DMS114 treated with DMSO at 0.1 percent for 48 hours (cell line): ENCODE data around the gene CTPS2.

Source experiments
- DNase-seq: peaks from one replicate; lab custom pipeline; 2025; ENCODE audit not compliant: unreplicated experiment; lab: John Stamatoyannopoulos, UW

The CTPS2 gene

DNA sequence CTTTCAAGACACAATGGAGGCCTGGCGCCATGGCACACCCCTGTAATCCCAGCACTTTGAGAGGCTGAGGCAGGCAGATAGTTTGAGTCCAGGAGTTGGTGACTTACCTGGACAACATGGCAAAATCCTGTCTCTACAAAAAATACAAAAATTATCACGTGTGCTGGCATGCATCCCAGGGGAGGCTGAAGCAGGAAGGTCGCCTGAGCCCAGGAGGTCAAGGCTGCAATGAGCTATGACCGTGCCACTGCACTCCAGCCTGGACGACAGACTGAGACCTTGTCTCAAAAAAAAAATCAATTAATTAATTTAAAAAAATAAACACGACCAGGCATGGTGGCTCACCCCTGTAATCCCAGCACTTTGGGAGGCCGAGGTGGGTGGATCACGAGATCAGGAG, 2.0 kb upstream of the CTPS2 start:
- no peak for DNase-seq

DNA sequence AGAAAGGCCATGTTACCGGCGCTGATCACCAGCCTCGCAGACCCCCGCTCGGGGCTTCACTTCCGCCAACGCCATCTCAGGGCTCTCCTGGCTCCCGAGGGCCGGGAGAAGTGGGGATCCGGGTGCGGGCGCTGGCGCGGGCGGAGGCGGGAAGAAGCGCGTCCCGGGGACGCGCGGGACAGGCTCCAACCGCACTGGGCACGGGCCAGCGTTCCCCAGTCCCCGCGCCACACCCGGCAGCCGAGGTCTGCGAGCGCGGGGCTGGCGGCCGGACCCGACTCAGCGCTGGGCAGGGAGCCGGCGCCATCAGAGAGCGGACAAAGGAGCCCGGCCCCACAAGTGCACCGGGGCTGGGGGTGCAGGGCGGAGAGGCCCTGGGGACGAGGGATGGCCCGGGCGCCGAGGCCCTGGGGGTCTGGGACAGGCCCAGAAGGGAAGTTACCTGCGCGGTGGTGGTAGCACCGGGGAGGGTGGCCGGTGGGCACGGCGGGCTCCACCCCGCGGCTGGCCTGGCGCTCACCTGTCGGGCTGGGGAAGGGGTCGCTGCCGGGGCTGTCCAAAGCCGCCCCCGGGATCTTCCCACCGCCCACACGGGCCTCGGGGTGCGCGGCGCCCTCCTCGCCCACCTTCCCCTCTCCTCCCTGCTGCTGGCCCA, 449 bp downstream of the CTPS2 start:
- DNase-seq: no peak

DNA sequence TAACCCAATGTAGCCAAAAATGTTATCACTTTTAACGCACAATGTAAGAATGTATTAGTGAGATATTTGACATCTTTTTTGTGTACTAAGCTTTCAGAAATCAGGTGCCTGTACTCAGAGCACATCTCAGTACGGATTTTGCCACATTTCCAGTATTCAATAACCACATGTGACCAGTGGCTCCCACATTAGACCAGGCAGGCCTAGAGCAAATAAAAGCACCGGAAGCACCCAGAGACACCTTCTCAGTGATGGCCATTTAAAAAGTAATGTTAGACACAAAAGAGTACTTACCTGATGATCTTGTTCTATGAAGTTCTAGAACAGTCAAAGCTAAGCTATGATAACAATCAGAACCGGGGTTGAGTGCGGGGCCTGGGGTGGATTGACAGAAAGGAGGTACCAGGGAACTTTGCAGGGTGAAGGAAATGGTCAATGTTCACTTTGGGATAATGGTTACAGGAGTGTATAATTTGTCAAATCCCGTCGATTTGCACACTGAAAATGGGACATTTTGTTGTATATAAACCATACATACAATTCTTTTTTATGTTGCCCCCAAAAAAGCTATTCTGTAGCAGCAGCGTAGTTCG, 1.2 kb downstream of the CTPS2 start:
- no peak for DNase-seq

DNA sequence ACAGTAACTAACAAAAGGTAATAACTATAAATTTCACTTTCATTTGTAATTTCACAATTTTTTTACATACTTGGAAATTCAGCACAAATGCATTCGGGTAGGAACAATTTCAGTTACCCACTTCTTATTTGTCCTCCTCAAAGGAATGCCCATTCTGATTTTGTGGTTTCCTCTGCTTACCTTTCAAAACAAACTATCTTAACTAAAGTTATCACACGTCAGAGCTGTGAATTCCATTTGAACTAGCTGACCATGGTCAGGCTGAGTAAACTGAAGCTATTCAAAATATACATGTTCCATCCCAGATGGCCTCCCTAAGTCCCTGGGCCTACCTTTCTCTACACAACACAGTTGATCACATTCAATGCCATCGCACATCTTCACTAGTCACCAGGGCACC, 4.5 kb downstream of the CTPS2 start:
- DNase-seq: no peak

DNA sequence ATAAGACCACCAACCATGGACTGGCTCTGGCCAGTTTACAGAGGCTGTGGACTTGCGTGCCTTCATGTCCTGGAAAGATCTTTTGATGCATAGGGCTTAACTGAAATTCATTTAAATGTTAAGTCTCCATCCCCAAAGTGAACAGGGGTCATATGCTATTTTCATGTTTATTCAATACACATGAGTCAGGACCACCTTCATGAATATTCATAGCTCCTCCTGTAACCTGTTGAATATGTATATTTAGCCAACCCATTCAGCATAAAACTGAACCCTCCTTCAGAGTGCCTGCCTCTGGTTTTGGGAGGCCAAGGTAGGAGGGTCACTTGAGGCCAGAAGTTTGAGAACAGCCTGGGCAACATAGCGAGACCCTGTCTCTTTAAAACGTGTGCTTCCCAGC, 7.1 kb downstream of the CTPS2 start:
- no peak for DNase-seq

DNA sequence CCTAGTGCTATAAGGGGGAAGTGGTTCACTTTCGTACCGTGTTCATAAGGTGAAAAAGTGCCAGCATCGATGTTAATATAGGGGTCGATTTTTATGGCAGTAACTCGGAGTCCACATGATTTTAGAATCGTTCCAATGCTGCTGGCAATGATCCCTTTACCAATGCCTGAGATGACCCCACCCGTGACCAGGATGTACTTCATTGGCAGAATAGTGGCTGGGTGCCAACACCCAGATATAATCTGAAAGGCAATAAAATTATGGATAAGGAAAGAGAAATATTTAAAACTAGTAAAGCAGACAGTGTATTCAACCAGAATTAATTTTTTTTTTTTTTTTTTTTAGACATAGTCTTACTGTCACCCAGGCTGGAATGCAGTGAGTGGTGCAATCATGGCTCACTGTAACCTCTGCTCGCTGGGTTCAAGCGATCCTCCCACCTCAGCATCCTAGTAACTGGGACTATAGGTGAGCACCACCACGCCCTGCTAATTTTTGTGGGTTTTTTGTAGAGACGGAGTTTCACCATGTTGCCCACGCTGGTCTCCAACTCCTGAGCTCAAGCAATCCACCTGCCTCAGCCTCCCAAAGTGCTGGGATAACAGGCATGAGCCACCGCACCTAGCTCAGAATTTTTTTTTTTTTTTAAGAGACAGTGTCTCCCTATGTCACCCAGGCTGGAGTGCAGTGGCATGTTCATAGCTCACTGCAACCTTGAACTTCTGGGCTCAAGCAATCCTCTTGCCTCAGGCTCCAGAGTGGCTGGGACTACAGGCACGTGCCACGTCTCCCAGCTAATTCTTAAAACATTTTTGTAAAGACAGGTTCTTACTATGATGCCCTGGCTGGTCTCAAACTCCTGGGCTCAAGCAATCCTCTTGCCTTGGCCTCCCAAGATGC, 9.5 kb downstream of the CTPS2 start:
- no peak for DNase-seq

DNA sequence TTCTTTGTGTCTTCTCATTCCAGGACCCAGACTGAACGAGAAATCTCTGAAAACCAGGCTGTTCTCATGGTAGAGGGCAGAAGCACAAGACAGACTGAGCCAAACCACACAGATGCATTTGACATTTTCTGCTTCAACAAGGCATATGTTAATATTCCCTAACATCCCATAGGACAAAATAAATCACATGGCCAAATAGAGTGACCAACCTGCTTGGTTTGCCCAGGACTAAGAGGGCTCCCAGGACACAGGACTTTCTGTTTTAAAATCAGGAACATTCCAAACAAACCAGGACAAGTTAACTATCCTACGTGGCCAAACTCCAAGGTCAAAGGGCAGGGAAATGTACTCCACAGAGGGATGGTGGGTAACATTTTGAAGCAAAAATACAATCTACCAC, 11.7 kb downstream of the CTPS2 start:
- DNase-seq: no peak

DNA sequence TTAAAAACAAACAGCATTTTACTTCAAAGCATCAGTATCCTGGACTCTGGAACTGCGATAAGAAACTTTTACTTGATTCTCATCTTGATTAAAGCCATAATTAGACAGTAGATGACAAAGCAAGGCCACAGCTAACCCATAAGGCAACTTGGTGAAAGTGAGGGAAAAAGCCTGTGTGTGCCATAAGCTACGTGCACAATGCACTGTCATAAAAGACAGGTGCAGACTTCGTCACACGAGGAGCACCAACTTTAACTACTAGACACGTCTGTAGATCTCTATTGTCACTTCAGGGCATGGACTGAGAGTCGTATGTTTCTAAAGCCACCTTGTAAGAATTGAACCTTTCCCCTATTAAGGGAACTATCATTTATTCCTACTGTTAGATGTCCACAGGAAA, 13.1 kb downstream of the CTPS2 start:
- no peak for DNase-seq

DNA sequence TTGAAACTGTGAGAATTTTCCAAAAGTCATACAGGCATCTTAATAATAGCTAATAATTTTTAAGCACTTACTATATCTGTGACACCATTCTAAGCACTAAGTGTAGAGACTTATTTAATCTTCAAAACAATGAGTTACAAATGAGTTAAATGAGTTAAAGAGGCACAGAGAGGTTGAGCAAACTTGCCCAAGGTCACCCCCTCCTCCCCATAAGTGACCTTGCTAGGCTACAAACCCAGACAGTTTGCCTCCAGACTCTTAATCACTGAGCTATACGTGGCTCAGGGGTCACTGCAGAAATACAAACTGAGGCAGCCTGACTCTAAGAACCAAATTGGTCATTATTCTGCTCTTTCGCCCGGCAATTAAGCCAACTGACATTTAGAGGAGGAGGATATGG, 15.5 kb downstream of the CTPS2 start:
- no peak for DNase-seq

DNA sequence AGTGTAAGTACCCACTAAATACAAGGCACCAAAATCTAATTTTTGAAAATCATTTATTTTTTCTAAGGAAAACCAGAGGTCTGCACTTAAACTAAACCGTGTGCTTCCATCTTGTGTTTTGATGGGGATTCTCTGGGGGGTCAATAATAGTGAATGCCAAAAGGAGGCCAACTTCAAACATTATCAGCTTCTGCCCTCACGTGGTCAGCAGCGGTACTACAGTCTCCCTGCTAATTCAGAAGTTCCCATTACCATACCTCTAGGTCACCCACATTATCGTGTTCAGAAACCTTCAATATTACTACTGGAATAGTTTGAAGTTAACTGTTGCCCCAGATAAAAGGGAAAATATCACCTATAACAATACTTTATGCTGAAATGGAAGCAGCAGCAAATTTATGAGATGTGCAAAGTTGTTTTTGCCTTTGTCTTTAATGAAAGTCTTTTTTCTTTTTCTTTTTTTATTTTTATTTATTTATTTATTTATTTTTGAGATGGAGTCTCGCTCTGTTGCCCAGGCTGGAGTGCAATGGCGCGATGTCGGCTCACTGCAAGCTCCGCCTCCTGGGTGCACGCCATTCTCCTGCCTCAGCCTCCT, 17.3 kb downstream of the CTPS2 start:
- peak; percentile 34 for DNase-seq

DNA sequence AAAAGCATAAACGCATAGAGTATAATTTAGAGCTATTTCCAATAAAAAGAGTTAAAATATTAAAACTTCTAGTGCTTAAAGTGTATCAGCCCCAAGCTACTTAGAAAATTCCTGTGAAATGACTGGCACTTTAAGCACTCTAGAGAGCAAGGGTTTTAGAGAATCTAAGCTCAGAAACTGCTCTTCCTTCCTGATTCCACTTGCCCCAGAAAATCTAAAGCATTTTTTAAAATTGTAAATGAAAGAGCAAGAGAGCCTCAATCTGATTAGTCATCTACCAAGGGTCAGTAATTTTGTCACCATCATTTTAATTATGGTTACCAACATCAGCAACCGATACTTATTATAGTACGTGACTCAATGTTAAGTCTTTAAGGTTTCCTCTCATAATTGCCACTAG, 25.0 kb downstream of the CTPS2 start:
- DNase-seq: no peak

DNA sequence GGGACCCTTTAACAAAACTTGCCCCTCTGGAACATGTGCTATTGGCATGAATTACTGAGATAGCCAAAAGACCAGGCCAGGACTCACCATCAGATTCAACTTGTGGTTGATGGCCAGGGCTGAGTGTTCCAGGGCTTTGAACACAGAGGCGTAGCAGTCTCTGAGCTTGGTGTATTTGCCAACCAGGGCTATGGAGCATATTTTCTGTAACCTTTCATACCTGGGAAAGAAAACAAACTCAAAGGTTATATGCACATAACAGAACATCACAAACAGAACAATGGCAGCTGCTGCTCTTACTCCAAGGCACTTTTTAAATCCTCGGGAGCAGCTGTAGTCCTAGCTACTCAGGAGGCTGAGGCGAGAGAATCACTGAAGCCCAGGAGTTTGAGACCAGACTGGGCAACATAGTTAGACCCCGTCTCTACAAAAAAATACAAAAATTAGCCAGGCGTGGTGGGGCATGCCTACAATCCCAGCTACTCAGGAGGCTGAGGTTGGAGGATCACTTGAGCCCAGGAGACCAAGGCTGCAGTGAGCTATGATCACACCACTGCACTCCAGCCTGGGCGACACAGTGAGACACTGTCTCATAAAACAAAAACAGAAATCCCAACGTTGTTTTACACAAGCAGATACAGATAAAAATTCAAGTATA, 29.3 kb downstream of the CTPS2 start:
- no peak for DNase-seq

DNA sequence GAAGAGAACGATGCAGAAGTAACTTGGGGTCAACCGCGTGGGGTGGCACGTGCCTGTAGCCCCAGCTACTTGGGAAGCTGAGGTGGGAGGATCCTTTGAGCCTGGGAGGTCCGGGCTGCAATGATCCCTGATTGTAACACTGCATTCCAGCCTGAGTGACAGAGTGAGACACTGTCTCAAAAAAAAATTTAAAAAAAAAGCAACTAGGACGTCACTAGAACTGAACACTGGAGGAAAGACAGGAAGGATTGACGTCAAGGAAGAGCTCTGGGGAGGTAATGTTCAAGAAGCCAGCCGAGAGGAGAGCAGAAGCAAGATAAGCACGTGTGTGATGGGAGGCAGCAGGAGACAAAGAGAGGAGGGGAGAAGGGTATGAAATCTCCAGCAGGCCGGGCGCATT, 33.8 kb downstream of the CTPS2 start:
- no peak for DNase-seq

DNA sequence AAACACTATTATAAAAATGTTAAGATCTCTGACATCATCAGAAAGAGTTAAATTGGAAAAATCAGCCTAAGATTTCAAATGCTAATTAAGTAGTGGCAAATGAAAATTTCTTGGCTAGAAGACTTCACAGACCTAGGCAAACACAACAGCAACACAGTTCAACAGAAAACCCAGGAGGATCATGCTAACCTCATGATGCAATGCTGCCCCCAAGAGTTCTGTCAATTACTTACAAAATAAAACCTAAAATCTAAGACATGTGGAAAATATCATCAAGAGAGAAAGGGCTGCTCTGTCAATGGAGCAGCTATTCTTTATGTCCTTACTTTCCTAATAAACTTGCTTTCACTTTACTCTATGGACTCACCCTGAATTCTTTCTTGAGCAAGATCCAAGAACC, 41.5 kb downstream of the CTPS2 start:
- peak; percentile 6 for DNase-seq

DNA sequence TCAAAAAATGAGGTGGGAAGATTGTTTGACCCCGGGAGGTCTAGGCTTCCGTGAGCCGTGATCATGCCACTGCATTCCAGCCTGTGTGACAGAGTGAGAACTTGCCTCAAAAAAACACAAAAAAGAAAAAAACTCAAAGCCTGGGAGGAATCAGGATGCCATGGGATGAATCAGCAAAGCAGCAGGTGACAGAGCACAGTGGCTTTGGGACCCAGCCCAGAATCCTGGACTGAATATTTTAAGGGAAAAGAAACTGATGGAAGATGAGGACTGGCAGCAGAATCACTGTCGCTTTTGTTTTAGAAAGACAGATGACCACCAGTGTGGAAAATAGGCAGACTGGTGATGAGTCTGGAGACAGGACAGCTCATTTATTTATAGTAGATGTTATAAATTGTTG, 45.9 kb downstream of the CTPS2 start:
- DNase-seq: no peak

DNA sequence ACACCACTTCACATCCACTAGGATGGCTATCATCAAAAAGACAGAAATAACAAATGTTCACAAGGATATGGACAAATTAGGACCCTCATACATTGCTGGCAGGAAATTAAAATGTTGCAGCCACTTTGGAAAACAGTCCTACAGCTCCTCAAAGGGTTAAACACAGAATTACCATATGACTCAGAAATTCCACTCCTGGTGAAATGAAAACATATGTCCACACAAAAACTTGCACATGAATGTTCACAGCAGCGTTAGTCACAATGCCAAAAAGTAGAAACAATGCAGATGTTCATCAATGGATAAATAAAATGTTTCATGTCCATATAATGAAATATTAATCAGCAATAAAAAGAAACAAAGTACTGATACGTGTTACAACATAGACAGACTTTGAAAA, 47.4 kb downstream of the CTPS2 start:
- DNase-seq: no peak

DNA sequence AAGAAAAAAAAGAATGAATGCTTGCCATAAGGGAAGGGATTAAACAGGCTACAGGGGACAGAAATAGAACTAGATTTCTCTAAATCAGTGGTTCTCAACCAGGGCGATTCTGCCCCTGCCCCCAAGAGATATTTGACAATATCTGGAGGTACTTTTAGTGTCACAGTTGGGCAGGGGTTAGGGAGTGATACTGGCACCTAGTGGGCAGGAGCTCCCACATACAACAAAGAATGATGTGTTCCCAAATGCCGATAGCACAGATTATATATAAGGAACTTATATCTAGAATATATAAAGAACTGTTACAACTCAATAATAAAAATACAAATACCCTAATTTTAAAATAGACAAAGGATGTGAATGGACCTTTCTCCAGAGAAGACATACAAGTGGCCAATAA, 47.8 kb downstream of the CTPS2 start:
- DNase-seq: no peak

DNA sequence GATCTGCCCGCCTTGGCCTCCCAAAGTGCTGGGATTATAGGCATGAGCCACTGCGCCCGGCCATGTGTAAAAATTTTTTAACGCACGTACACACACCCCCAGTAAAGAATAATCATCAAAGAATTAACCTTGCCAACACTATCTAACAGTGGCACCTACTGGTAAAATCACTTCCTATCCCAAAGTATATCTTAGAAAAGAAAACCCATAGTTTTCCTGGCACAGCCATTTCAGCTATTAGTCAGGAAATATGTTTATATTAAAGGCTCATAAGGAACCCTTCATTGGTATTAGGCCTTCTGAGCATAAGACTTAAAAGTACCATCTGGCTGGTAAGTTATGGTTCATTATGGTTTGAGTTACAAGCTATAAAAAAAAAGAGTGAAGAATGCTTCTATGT, 48.4 kb downstream of the CTPS2 start:
- no peak for DNase-seq

DNA sequence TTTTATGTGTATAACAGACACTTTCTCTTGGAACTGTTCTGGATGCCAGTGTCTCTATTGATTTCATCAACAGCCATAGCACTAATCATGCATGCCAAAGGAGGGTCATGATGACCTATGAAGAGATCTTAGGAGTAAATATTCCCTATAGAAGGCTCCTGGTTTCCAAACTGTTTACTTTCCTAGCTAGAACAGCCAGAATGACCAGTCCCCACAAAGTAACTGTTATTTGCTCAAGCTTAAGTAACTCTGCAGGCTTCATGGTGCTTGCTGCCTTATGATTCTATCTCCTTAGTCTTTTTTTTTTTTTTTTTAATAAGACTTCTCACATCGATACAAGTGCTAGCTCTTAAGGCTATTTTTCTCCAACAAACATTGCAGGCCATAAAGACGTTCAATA, 50.1 kb downstream of the CTPS2 start:
- no peak for DNase-seq

DNA sequence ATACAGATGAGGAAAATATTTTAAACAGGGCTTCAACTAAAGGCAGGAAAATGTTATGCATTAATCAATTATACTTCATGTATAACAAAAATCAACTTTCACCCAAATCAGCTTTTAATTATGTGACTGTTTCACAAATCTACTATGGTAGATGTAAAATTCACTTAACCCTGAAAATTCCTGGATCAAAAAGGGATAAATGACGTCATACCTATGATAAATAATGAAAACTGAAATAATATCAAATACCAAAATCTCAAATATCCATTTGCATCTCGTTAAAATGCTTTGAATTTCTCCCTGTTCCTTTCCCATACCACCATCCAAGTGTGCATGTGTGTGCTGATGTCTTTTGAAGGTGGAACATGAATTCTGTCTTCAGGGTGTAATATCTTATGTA, 51.0 kb downstream of the CTPS2 start:
- no peak for DNase-seq

DNA sequence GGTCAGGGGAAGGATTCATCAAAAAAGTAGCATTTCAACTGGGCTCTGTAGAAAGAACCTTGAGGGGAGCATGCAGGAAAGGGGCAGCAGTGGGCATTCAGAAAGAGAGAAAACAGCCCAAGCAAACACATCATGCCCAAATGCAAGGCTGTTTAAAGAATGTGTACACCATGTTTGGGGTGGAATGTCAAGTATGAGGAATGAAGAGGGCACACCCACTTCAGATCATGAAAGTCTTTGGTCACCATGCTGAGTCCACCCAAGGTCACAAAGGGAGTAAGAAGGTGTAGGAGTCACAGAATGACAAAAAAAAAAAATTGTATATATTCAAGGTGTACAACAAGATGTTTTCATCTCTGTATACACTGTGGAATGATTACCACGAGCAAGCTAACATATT, 53.1 kb downstream of the CTPS2 start:
- DNase-seq: no peak
